ENCODE measurements around the gene JARID2. TPM values are rescaled to one million over a fixed set of nuclear protein-coding genes. Genes with fewer than 3 reads are reported as not detected.
"Not testable (repeated sequence)": the region's sequence is repeated elsewhere in the genome, so short reads cannot be mapped to it uniquely, and the experiment has no call there.

The JARID2 gene
- polyA plus RNA-seq, 1 donor, result 16.2 TPM

GRCh38 chr6:15405129-15406068 lies 159.5 kb downstream of the JARID2 start:
- no peak for DNase-seq

- DNase-seq, result no peak
These were observed 160.6 kb downstream of the JARID2 start for GRCh38 chr6:15406452-15406851.

- DNase-seq, result no peak
These were observed 162.1 kb downstream of the JARID2 start for GRCh38 chr6:15408008-15408407.

GRCh38 chr6:15408758-15409157 lies 162.9 kb downstream of the JARID2 start:
- DNase-seq, result no peak

- no peak for DNase-seq
These were observed 163.6 kb downstream of the JARID2 start for GRCh38 chr6:15409301-15410125.

GRCh38 chr6:15410126-15410391 lies 164.2 kb downstream of the JARID2 start:
- no peak for DNase-seq

- DNase-seq, result no peak
These were observed 164.9 kb downstream of the JARID2 start for GRCh38 chr6:15410752-15411151.

- DNase-seq, result no peak
These were observed 165.9 kb downstream of the JARID2 start for GRCh38 chr6:15411766-15412165.

GRCh38 chr6:15412767-15413166 lies 166.9 kb downstream of the JARID2 start:
- DNase-seq, result no peak

GRCh38 chr6:15413466-15414234 lies 167.8 kb downstream of the JARID2 start:
- no peak for DNase-seq

- no peak for DNase-seq
These were observed 168.4 kb downstream of the JARID2 start for GRCh38 chr6:15414235-15414612.

GRCh38 chr6:15415622-15416021 lies 169.8 kb downstream of the JARID2 start:
- DNase-seq, result not testable (repeated sequence)

- DNase-seq, result no peak
These were observed 171.2 kb downstream of the JARID2 start for GRCh38 chr6:15416932-15417509.

- DNase-seq, result no peak
These were observed 171.9 kb downstream of the JARID2 start for GRCh38 chr6:15417811-15418210.

- no peak for DNase-seq
These were observed 173.6 kb downstream of the JARID2 start for GRCh38 chr6:15419493-15419892.

- no peak for DNase-seq
These were observed 175.1 kb downstream of the JARID2 start for GRCh38 chr6:15420959-15421438.

GRCh38 chr6:15421945-15422733 lies 176.3 kb downstream of the JARID2 start:
- no peak for DNase-seq

GRCh38 chr6:15423286-15423993 lies 177.6 kb downstream of the JARID2 start:
- DNase-seq, result no peak

- no peak for DNase-seq
These were observed 180.1 kb downstream of the JARID2 start for GRCh38 chr6:15425947-15426346.

- DNase-seq, result no peak
These were observed 180.5 kb downstream of the JARID2 start for GRCh38 chr6:15426395-15426794.

- no peak for DNase-seq
These were observed 181.0 kb downstream of the JARID2 start for GRCh38 chr6:15426901-15427300.

Measured in hindlimb muscle (tissue), 1 donor.